GM03348 (cell line): ENCODE data around the gene OR10X1.

Source experiments
- DNase-seq: peaks from one replicate; pipeline ENCODE4 v3.0.0; 2012; ENCODE audit warnings: low spot score

The OR10X1 gene, protein sequence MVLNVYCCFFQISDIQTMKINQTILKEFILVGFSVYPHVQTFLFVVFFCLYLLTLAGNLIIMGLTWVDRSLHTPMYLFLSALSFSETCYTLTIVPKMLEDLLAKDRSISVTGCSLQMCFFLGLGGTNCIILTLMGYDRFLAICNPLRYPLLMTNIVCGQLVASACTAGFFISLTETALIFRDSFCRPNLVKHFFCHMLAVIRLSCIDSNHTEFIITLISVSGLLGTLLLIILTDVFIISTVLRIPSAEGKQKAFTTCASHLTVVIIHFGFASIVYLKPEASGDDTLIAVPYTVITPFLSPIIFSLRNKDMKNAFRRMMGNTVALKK

DNA sequence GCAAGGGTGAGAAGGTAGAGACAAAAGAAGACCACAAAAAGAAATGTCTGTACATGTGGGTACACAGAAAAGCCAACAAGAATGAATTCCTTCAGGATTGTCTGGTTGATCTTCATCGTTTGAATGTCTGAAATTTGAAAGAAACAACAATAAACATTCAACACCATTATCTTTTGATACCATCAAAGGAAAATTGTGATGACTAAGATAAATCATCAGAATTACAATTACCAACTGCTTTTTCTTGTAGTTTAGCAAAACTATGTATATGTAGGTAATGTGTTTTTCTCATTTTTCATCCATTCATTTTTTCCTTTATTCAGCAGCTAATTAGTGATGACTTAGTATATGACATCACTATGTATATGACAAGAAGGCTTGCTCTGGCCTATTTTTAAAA, at the start of gene OR10X1:
TSS of gene OR10X1 (minus strand) at position 167 of the 400 bp plus-strand sequence. CDS start at position 167, 0 bp downstream.
- DNase-seq: no peak

DNA sequence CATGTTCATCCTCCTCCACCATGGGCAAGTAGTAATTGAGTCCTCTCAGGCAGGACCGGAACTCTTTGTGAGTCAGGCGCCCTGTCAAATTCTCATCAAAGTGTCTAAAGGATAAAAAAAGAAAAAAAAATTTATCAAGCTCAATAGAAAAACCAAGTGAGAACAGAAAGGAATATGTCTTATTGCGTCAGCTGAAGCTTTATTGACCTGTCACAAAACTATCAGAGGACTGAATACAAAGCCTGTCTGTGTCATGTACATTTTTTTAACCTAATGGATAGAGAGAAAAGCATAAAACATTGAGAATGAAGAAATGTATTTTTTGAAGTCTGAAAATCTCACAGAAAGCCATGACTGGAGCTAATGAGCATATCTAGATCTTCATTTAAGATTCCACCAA, 34.1 kb upstream of the OR10X1 start:
- DNase-seq: no peak

DNA sequence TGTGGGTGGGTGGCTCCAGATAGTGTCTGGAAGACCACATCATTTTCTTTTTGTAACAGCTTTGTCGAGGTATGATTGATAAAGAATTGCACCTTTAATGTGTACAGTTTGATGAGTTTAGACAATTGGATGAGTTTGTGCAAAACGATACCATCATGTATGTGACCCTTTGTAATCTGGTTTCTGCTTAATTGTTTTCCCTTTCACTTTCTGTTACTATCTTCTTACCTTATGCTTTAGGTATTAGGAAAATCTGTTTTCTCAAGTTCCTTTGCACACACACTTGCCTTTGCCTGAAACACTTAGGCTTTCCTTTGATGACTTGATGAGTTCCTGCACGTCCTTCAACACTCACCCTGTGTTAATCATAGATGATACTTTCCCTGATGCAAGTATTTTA, 32.2 kb upstream of the OR10X1 start:
- DNase-seq: no peak

DNA sequence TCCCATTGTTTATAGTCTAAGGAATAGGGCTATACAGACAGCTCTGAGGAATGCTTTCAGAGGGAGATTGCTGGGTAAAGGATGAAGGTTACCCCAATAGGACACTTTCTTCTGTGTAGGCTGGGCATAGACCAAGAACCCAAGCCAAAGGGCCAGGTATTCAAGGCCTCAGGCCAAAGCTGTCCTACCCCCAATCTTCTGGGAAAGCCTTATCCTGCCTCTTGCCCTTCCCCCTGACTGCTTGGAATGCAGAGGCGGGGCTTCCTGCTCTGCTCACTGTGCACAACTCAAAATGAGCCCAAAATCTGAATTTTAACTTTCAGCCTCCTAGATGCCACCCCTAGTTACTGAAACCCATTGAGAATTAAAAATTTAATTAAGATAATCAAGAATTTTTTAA, 27.6 kb upstream of the OR10X1 start:
- no peak for DNase-seq

DNA sequence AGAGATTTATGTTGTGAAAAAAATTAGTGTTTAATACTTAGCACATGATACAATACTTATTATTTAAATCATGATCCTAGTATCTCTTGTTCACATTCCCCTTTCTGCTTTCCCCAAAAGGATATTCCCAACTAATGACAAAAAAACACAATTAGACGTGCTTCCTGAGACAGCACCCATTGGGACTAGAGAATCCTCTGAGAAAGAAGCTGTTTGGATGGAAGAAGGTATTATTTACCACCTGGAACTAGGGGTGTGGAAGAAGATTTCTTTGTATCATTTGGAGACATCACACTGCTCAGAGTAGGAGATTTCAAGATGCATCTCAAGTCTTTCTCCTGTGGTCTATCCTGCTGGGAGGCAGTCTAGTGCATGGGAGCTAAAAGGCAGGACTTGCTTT, 25.3 kb upstream of the OR10X1 start, which contains the start of gene OR10Z1:
TSS of gene OR10Z1 (plus strand) at position 301 of the 400 bp plus-strand sequence. CDS start 1,171 bp downstream, outside the sequence.
- DNase-seq: no peak

DNA sequence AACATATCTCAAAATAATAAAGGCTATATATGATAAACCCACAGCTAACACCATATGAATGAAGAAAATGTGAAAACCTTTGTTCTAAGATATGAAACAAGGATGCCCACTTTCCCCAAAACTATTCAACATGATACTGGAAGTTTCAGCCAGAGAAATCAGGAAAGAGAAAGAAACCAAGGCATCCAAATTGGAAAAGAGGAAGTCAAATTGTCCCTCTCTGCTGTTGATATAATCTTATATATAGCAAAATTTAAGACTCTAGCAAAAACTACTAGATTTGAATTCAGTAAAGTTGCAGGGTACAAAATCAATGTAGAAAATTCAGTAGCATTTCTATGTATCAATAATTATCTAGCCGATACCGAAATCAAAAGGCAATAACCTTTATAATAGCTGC, 21.0 kb upstream of the OR10X1 start:
- DNase-seq: no peak

DNA sequence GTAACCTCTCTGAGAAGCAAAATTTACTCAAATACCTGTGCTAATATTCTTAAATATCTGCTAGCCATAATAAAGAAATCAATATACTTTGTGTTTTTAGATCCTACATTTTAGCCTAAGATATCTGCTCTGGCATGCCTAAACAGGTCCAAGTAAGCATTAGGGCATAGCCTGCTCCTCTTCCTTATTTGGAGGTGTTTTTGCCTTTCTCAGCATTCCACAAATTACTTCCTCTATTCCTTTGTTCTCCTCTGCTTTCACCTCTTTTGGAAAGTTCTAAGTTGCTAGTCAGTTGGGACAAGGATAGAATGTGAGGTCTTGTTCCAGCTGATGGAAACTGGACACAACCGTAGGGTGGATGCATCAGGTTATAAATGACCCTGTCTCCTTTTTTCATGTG, 7.2 kb upstream of the OR10X1 start:
- no peak for DNase-seq

DNA sequence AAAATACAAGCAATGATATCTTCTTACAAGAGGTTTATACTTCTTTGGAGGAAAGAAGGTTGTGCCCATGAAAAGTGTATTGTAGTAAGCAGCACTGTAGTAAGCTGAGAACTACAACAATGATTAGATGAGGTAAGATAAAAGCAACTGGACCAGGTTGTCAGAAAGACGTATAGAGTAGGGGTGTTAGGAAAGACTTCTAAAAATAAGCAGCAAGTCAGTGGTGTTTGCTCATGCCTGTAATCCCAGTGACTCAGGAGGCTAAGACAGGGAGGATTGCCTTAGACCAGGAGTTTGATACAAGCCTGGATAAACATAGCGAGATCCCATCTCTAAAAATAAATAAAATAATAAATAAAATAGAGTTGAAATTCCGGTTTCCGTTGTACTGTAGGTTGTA, 4.3 kb upstream of the OR10X1 start:
- DNase-seq: no peak

DNA sequence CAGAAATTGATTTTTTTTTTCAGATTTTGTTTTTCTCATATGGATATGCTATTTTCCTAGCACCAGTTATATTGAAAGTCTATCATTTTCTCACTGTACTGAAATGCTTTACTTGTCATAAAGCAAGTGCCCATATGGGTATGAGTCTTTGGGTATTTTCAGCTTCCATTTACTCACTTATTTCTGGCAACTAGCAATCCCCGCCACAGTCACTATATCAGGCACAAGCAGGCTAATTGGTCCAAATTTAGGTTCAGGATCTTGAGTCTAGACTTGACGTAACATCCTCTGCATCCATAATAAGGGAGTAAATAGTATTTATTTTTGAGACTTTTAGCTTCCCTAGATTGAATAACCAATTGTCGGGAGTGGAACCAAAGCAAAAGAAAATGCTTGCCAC, 2.1 kb downstream of the OR10X1 start:
- no peak for DNase-seq

DNA sequence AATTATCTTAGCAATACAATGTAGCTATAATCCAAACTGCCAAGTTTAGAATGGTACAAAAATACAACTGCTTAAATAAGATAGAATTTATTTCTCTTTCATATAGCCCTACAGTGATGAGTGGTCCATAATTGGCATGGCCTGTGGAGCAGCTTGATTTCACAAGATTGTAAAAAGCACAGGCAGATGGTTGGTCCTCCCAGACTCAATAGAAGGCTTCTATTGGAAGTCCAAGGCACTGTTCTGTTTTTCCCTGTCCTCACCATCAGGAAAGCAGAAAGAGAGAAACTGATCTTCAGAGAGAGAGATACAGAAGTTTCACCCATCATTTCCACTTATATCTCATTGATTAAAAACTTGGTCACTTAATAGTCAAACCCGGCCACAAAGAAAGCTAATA, 7.5 kb downstream of the OR10X1 start:
- DNase-seq: no peak

DNA sequence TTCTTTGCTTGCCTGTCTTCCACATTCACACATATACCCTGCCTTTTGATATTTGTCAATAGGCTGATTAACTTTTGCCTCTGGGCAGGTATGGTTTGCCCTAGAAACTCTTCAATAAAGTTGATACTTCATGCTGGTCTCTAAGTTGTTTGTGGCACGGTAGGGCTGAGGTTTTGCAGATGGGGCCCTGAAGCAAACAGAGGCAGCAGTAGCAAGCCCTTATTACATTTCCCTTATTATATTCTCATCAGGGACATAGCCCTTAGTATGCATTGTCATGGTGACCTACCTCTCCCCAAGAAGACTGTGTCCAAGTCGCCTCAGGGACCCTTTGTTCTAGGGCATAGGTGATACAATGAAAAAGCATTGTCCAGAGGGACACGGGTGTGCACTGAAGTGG, 9.2 kb downstream of the OR10X1 start, which contains the start of gene OR6P1:
TSS of gene OR6P1 (minus strand) at position 101 of the 400 bp plus-strand sequence. CDS start 6,976 bp downstream, outside the sequence.
- DNase-seq: no peak

DNA sequence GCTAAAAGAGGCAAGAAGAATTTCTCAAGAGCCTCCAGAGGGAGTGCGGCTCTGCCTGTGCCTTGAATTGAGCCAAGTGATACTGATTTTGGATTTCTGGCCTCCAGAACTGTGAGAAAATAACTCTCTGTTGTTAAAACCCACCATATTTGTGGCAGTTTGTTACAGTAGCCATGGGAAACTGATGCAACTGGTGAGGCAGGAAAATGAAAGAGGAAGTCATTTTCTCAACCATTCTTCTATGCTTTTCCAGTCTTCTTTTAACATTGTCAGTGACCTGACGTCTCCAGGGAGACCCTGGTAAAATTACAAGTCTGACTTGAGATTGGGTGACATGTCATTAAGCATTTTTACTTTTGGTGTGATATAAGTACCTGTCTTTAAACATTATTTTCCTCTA, 15.1 kb downstream of the OR10X1 start:
- DNase-seq: no peak

DNA sequence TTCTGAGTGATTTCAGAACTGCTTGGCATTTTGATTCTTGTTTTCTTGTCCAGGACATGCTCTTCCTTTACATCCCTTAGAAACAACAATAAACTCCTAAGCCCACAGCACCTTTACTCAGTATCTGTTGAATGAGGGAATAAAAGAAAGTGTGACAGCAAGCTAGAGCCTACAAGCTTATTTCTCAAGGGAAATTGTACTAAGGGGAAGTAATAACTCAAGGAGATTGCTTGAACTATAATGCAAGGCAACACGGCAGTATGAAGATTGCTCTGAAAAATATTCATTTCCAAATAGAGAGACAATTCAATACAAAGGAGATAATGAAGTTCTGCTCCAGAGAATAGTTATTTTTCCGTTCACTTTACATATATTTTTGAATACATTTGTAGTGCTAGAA, 15.8 kb downstream of the OR10X1 start:
- no peak for DNase-seq

DNA sequence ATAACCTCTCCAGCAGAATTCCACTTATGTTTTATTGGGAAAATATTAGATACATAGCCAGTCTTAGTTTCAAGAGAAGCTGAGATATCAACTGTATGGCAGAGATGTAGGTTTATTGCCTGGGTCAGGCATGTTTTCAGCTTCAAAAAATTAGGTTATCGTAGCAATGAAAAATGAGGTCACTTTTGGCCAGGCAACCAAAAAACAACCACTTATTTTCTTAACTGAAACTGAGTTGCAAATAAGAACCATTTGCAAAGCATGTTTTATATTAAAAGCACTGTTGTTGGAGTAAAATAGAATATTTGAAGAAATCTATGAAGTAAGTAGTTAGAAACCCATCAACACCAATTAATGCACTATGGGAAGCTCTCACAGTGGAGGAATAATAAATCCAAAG, 20.0 kb downstream of the OR10X1 start:
- no peak for DNase-seq

DNA sequence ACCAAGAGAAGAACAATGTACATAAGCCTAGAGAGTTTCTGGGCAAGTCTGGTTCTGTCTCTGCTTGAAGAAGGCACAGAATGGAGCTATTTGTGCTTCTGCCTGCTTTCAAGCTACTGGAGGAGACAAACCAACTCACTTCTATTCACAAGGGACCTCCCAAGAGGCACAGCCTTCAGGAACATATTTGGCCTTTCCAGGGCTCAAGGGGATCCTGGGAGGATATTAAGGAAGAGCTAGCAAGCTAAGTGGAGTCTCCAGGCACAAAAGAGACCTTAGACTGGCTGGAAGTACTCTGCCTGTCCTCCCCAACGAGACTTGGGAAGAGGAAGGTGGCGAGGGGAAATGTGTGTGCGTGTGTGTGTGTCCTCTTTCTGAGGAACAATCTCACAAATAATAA, 25.3 kb downstream of the OR10X1 start, which contains the start of gene OR6Y1:
TSS of gene OR6Y1 (minus strand) at position 54 of the 400 bp plus-strand sequence. CDS start 6,300 bp downstream, outside the sequence.
- DNase-seq: no peak

DNA sequence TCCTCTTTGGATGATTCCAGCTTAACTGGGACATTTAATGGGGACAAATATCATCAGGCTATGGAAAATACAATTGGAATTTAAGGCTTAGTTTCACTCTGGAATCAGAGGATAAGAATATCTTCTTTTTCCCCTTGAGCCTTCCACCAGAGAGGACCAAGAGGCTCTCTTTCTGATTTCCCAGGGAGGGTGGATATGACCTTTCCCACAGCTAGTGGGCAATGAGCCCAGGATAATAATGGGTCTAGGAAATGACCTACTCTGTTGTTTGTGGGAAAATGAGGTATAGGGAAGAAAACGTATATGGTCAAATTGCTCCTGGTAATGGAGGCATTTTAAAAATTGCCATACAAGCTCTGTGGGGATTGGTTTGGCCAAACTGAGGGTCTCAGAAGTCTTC, 27.4 kb downstream of the OR10X1 start:
- DNase-seq: no peak

DNA sequence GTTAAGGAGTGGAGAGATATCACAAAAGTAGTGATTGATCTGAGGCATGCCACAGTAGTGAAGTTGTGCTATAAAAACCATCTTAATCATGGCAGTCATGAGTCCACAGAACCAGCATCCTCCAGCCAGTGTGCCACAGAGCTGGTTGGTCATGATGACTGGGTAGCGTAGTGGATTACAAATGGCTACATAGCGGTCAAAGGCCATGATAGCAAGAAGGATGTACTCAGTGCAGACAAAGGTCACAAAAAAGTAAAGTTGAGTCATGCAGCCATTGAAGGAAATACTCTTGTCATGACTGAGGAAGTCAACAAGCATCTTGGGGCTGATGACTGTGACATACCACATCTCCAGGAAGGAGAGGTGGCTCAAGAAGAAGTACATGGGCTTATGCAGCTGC, 32.2 kb downstream of the OR10X1 start:
- DNase-seq: no peak

DNA sequence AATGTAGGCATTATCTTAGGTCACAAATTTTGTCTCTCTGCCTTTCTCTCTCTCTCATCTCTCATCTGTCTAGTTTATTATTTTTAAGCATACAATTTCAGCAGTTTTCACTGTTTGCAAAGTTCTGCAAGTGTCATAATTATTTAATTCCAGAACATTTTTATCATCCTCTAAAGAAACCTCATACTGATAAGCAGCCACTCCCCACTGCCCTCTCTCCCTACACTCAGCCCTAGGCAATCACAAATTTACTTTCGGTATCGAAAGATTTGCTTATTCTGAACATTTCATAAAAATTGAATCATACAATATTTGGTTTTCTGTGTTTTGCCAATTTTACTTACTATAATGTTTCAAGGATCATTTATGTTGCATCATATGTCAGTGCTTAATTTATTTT, 42.1 kb downstream of the OR10X1 start:
- no peak for DNase-seq

DNA sequence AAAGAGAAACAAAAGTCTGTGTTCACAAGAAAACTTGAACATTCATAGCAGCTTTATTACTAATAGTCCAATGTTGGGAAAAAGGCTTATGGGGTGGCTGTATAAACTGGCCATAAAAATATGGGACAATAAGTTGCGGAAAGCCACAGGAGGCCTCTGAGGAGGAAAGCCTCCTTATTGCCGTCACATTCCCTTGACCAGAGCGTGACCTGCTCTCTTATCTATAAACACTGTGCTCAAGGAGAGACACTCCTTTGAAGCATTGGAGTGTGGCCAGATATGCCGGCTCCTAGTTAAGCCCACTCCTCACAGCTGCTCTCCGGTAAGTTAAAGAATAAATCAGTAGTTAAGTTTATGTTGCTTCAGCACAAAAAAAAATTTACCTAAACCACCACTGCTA, 45.2 kb downstream of the OR10X1 start:
- no peak for DNase-seq
